Esophagus (tissue), 2 donors: ENCODE measurements around the gene C11orf16. TPM values are rescaled to one million over a fixed set of nuclear protein-coding genes. Genes with fewer than 3 reads are reported as not detected.

ENCODE experiments used
- H3K27ac ChIP-seq, 2 donors: one replicate each; pipeline ENCODE4 v1.5.1; 2013; ENCODE audit warnings: low read depth in 2 of 2, mild to moderate bottlenecking in 2 of 2, inconsistent platforms in 1 of 2, low read length in 1 of 2, moderate library complexity in 1 of 2
- H3K27me3 ChIP-seq, 2 donors: one replicate each; pipeline ENCODE4 v1.6.1; 2013; ENCODE audit warnings: low read length in 2 of 2, control low read depth in 1 of 2, mild to moderate bottlenecking in 1 of 2; ENCODE audit not compliant: insufficient read depth in 2 of 2, control insufficient read depth in 1 of 2
- H3K36me3 ChIP-seq, 2 donors: one replicate each; pipeline ENCODE4 v1.6.1; 2013; ENCODE audit warnings: low read length in 1 of 2; ENCODE audit not compliant: control insufficient read depth in 2 of 2, insufficient read depth in 2 of 2
- H3K4me1 ChIP-seq, 2 donors: one replicate each; pipeline ENCODE4 v1.6.1; 2013; ENCODE audit warnings: low read length in 1 of 2; ENCODE audit not compliant: control insufficient read depth in 2 of 2, insufficient read depth in 2 of 2
- H3K4me3 ChIP-seq, 2 donors: one replicate each; pipeline ENCODE4 v1.5.1; 2013; ENCODE audit warnings: low read length in 2 of 2, mild to moderate bottlenecking in 2 of 2, low read depth in 1 of 2, moderate library complexity in 1 of 2
- H3K9me3 ChIP-seq, 2 donors: one replicate each; pipeline ENCODE4 v1.6.1; 2013; ENCODE audit warnings: mild to moderate bottlenecking in 2 of 2, low read depth in 1 of 2, low read length in 1 of 2, moderate library complexity in 1 of 2; ENCODE audit not compliant: control insufficient read depth in 2 of 2, insufficient read depth in 1 of 2
- WGBS, 2 donors: extraction: QIAGEN DNeasy Blood & Tissue Kit; methylation state at CpG; one replicate each; pipeline ENCODE4 v1.1.7; 2013; 5-methylcytosine and 5-hydroxymethylcytosine counted together
- polyA plus RNA-seq, 2 donors: library from polyadenylated mRNA; stranded (reverse); fragments of 200-250 nt; gene quantifications; one replicate each; pipeline ENCODE4 v1.2.3, GENCODE V29; 2013
- donor health status: healthy with polysubstance abuse.
- donor health status: Bipolar disorder and iron deficiency.

Gene C11orf16
- polyA plus RNA-seq, 2 donors: not detected

- Histone ChIP-seq H3K4me1 (peaks cover 0 to 4% of the 10 kb centered on the region in 2 donors), H3K27me3 (no peaks in the 10 kb centered on the region), H3K36me3 (peaks cover 5 to 6% of the 10 kb centered on the region in 2 donors), H3K27ac (no peak overlapping the region), H3K4me3 (no peak overlapping the region), H3K9me3 (no peaks in the 10 kb centered on the region)
- WGBS, 2 donors: 93 to 96% methylated on average over 5 of the region's 5 CpGs
These were observed 6.5 kb downstream of the C11orf16 start for GRCh38 chr11:8926236-8926635.

- H3K4me3 ChIP-seq: no peak overlapping the region
- WGBS, 2 donors: 94 to 95% methylated on average over 5 of the region's 5 CpGs
- no peak overlapping the region for H3K27ac ChIP-seq
- H3K4me1 ChIP-seq: peaks cover 0 to 4% of the 10 kb centered on the region in 2 donors
- H3K27me3 ChIP-seq: no peaks in the 10 kb centered on the region
- no peaks in the 10 kb centered on the region for H3K9me3 ChIP-seq
- peaks cover 5 to 6% of the 10 kb centered on the region in 2 donors for H3K36me3 ChIP-seq
These were observed 7.0 kb downstream of the C11orf16 start for GRCh38 chr11:8925711-8926110.

- Histone ChIP-seq H3K27me3 (no peaks in the 10 kb centered on the region), H3K4me1 (no peaks in the 10 kb centered on the region), H3K4me3 (no peak overlapping the region), H3K36me3 (peaks cover 6 to 8% of the 10 kb centered on the region in 2 donors), H3K9me3 (no peaks in the 10 kb centered on the region), H3K27ac (no peak overlapping the region)
- 93% methylated on average over 5 of the region's 5 CpGs for WGBS, 2 donors
These were observed 10.1 kb downstream of the C11orf16 start for GRCh38 chr11:8922691-8923090.

- H3K27ac ChIP-seq: peak overlapping the region in 1 of 2 donors; percentile 21
- WGBS, 2 donors: 52 to 63% methylated on average over 5 of the region's 5 CpGs
- H3K4me1 ChIP-seq: no peaks in the 10 kb centered on the region
- no peaks in the 10 kb centered on the region for H3K27me3 ChIP-seq
- no peak overlapping the region for H3K4me3 ChIP-seq
- H3K36me3 ChIP-seq: peaks cover under 1 to 5% of the 10 kb centered on the region in 2 donors
- H3K9me3 ChIP-seq: no peaks in the 10 kb centered on the region
These were observed 15.5 kb downstream of the C11orf16 start for GRCh38 chr11:8917157-8917825.

- Histone ChIP-seq H3K9me3 (no peaks in the 10 kb centered on the region), H3K4me3 (no peak overlapping the region), H3K4me1 (no peaks in the 10 kb centered on the region), H3K36me3 (no peaks in the 10 kb centered on the region), H3K27me3 (no peaks in the 10 kb centered on the region), H3K27ac (no peak overlapping the region)
- WGBS, 2 donors: 56 to 57% methylated on average over 4 of the region's 4 CpGs
These were observed 18.1 kb downstream of the C11orf16 start for GRCh38 chr11:8914661-8915018.

GRCh38 chr11:8913961-8914660, 18.6 kb downstream of the C11orf16 start:
- no peak overlapping the region for H3K4me3 ChIP-seq
- 18 to 19% methylated on average over 9 of the region's 9 CpGs for WGBS, 2 donors
- H3K9me3 ChIP-seq: no peaks in the 10 kb centered on the region
- H3K4me1 ChIP-seq: no peaks in the 10 kb centered on the region
- H3K27ac ChIP-seq: peak overlapping the region in 1 of 2 donors; percentile 60
- no peaks in the 10 kb centered on the region for H3K27me3 ChIP-seq
- H3K36me3 ChIP-seq: no peaks in the 10 kb centered on the region

GRCh38 chr11:8911029-8911823, 21.5 kb downstream of the C11orf16 start, which contains the start of gene AKIP1:
Gene AKIP1, plus strand, starts transcription at chr11:8911189. Its CDS starts 261 bp downstream, at chr11:8911450.
- WGBS, 2 donors: 0% methylated on average over 65 to 68 of the region's 68 CpGs
- no peaks in the 10 kb centered on the region for H3K36me3 ChIP-seq
- no peaks in the 10 kb centered on the region for H3K4me1 ChIP-seq
- no peaks in the 10 kb centered on the region for H3K9me3 ChIP-seq
- peak within 1 kb of the TSS; percentile 86 to 98 for H3K4me3 ChIP-seq
- no peaks in the 10 kb centered on the region for H3K27me3 ChIP-seq
- H3K27ac ChIP-seq: peak within 1 kb of the TSS; percentile 90 to 93

GRCh38 chr11:8910649-8911026, 22.1 kb downstream of the C11orf16 start:
- H3K27me3 ChIP-seq: no peaks in the 10 kb centered on the region
- H3K27ac ChIP-seq: peak overlapping the region; percentile 71
- H3K4me3 ChIP-seq: peak overlapping the region; percentile 86 to 98
- H3K36me3 ChIP-seq: no peaks in the 10 kb centered on the region
- no peaks in the 10 kb centered on the region for H3K4me1 ChIP-seq
- WGBS, 2 donors: 0 to 4% methylated on average over 14 to 19 of the region's 19 CpGs
- no peaks in the 10 kb centered on the region for H3K9me3 ChIP-seq

GRCh38 chr11:8908099-8908498, 24.6 kb downstream of the C11orf16 start:
- Histone ChIP-seq H3K27me3 (no peaks in the 10 kb centered on the region), H3K36me3 (no peaks in the 10 kb centered on the region), H3K27ac (no peak overlapping the region), H3K9me3 (no peaks in the 10 kb centered on the region), H3K4me3 (no peak overlapping the region), H3K4me1 (no peaks in the 10 kb centered on the region)
